ENCODE measurements around the gene SNHG17. TPM values are rescaled to one million over a fixed set of nuclear protein-coding genes. Genes with fewer than 3 reads are reported as not detected.
"Not testable (repeated sequence)": the region's sequence is repeated elsewhere in the genome, so short reads cannot be mapped to it uniquely, and the experiment has no call there.

Gene SNHG17
- total RNA-seq, 1 donor from 2014 or later = 5.1 TPM

GRCh38 chr20:38445901-38446425 lies 10.8 kb upstream of the SNHG17 start:
- peak overlapping the region; percentile 82 for H3K27ac ChIP-seq (replicated peaks)
- no peaks in the 10 kb centered on the region for H3K27me3 ChIP-seq (ENCODE audit: low read depth)
- no peak for DNase-seq
- H3K4me1 ChIP-seq = peaks cover 21% of the 10 kb centered on the region
- intact Hi-C loops (cut with micrococcal nuclease) = no loop called here
- H3K4me3 ChIP-seq = peak overlapping the region; percentile 80
- no peak for TF ChIP-seq CTCF (IDR thresholded peaks at IDR 0.05; ENCODE audit: borderline replicate concordance)
- peaks cover 23% of the 10 kb centered on the region for H3K36me3 ChIP-seq
- no peaks in the 10 kb centered on the region for H3K9me3 ChIP-seq (replicated peaks)

GRCh38 chr20:38445381-38445796 lies 10.3 kb upstream of the SNHG17 start:
- Histone ChIP-seq H3K27me3 (ENCODE audit: low read depth) (no peaks in the 10 kb centered on the region), H3K9me3 (replicated peaks) (no peaks in the 10 kb centered on the region), H3K4me1 (peaks cover 21% of the 10 kb centered on the region), H3K27ac (replicated peaks) (no peak overlapping the region), H3K36me3 (peaks cover 18% of the 10 kb centered on the region), H3K4me3 (no peak overlapping the region)
- no peak for DNase-seq
- intact Hi-C loops (cut with micrococcal nuclease) = no loop called here
- TF ChIP-seq CTCF (IDR thresholded peaks at IDR 0.05; ENCODE audit: borderline replicate concordance) = no peak

- H3K27me3 ChIP-seq (ENCODE audit: low read depth) = no peaks in the 10 kb centered on the region
- no peak overlapping the region for H3K27ac ChIP-seq (replicated peaks)
- peaks cover 7% of the 10 kb centered on the region for H3K4me1 ChIP-seq
- no peak overlapping the region for H3K4me3 ChIP-seq
- no peaks in the 10 kb centered on the region for H3K9me3 ChIP-seq (replicated peaks)
- TF ChIP-seq CTCF (IDR thresholded peaks at IDR 0.05; ENCODE audit: borderline replicate concordance) = no peak
- intact Hi-C loops (cut with micrococcal nuclease) = no loop called here
- DNase-seq = no peak
- no peaks in the 10 kb centered on the region for H3K36me3 ChIP-seq
Measured at GRCh38 chr20:38441916-38442315, 6.8 kb upstream of the SNHG17 start.

GRCh38 chr20:38441110-38441509 lies 6.0 kb upstream of the SNHG17 start:
- not testable (repeated sequence) for H3K27ac ChIP-seq (replicated peaks); H3K4me3 ChIP-seq

GRCh38 chr20:38437796-38438195 lies 2.7 kb upstream of the SNHG17 start:
- Histone ChIP-seq H3K36me3 (peaks cover 12% of the 10 kb centered on the region), H3K27ac (replicated peaks) (no peak overlapping the region), H3K4me1 (peaks cover 19% of the 10 kb centered on the region), H3K9me3 (replicated peaks) (no peaks in the 10 kb centered on the region), H3K27me3 (ENCODE audit: low read depth) (no peaks in the 10 kb centered on the region), H3K4me3 (no peak overlapping the region)
- intact Hi-C loops (cut with micrococcal nuclease) = no loop called here
- DNase-seq = no peak
- TF ChIP-seq CTCF (IDR thresholded peaks at IDR 0.05; ENCODE audit: borderline replicate concordance) = no peak

More at GRCh38 chr20:38441110-38441509, 6.0 kb upstream of the SNHG17 start:
- H3K4me1 ChIP-seq; DNase-seq; intact Hi-C loops (cut with micrococcal nuclease); H3K27me3 ChIP-seq (ENCODE audit: low read depth); H3K9me3 ChIP-seq (replicated peaks); H3K36me3 ChIP-seq: not testable (repeated sequence)

- Histone ChIP-seq H3K4me3 (peak overlapping the region; percentile 81), H3K27me3 (ENCODE audit: low read depth) (no peaks in the 10 kb centered on the region)
- intact Hi-C loops (cut with micrococcal nuclease) = no loop called here
Measured at GRCh38 chr20:38435555-38435939, 419 bp upstream of the SNHG17 start.

More at GRCh38 chr20:38435555-38435939, 419 bp upstream of the SNHG17 start:
- peak overlapping the region; percentile 82 for H3K27ac ChIP-seq (replicated peaks)
- H3K4me1 ChIP-seq = peaks cover 25% of the 10 kb centered on the region
- no peak for DNase-seq
- peaks cover 35% of the 10 kb centered on the region for H3K36me3 ChIP-seq
- TF ChIP-seq CTCF (IDR thresholded peaks at IDR 0.05; ENCODE audit: borderline replicate concordance) = no peak
- no peaks in the 10 kb centered on the region for H3K9me3 ChIP-seq (replicated peaks)
